NCI-H1105 treated with DMSO at 0.1 percent for 48 hours (cell line): ENCODE data around the gene TMEM52B.
"Not testable (repeated sequence)": the region's sequence is repeated elsewhere in the genome, so short reads cannot be mapped to it uniquely, and the experiment has no call there.

ENCODE experiments used
- DNase-seq: peaks from one replicate; lab custom pipeline; 2025; lab: John Stamatoyannopoulos, UW

Gene TMEM52B

DNA sequence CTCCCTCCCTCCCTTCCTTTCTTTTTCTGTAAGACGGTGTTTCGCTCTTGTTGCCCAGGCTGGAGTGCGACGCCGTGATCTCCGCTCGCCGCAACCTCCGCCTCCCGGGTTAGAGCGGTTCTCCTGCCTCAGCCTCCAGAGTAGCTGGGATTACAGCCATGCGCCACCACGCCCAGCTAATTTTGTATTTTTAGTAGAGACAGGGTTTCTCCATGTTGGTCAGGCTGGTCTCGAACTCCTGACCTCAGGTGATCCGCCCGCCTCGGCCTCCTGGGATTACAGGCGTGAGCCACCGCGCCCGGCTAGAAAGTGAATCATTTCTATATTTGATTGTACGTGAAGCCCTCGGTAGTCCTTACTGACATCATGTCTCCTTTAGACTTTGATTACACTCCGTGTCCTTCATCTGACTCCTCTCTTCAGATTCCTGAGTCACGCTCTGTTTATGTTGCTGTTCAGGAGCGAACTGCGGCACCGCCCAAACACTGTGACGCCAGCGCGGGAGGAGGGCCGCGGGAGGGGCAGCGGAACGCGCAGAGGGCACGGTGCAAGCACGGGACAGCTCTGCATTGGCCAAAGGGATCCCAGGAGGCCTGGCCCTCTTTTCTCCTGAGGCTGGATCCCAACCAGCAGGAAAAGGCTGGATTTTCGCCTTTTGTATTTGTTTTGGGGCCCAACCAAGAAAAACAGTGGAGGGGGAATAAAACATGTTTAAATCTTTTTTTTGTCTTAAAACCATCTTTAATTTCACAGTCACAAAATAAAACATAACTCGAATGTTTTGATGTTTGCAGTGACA lies 33.3 kb downstream of the TMEM52B start:
- peak; percentile 84 for DNase-seq

DNA sequence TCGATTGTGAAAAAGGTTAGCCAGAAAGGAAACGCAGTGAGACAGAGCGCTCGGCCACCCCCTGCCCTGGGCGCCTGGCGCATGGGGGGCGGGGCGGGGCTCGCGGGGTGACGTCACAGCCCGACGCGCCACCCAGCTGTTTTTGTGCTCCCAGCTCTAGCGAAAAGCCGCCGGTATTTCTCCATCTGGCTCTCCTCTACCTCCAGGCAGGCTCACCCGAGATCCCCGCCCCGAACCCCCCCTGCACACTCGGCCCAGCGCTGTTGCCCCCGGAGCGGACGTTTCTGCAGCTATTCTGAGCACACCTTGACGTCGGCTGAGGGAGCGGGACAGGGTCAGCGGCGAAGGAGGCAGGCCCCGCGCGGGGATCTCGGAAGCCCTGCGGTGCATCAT lies 33.9 kb downstream of the TMEM52B start, which contains the start of gene GABARAPL1:
GABARAPL1 (plus strand) TSS at position 139 of the 393 bp plus-strand sequence; CDS start at position 392, 253 bp downstream.
- DNase-seq = peak; percentile 66

GRCh38 chr12:10213168-10214135 lies 34.6 kb downstream of the TMEM52B start:
- DNase-seq = peak; percentile 67

DNA sequence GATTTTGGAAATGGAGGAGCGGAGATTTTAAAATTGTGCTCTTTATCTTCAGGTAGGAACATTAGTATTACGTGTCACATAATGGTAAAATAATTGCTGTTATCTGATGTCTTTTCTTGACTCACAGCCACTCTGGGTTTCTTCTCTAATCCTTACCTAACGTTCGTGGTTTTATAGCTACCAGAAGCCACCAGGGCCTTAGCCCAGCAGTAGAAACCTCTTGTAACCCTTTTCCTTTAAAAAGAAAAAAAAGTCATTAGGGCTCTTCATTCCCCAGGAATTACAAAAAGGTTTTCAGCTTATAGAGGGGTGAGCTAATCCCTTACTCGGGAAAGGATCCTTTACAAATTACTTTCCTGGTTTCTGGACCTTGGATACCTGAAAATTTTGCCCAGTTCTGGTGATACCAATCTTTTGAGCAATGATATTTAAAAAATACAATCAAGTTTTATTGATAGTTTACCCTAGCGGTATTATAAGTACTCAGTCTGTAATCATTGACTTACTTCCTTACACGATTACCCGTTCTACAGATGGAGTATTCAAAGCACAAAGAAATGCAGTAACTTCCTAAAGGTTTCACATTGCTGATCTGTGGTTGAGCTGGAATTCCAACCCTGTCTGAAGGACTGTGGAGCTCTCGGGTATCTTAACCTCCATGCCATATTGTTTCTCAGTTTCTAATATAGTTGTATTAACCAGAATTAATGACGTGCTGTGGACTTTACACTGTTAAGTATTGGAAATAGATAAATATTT lies 35.5 kb downstream of the TMEM52B start:
- DNase-seq = no peak

DNA sequence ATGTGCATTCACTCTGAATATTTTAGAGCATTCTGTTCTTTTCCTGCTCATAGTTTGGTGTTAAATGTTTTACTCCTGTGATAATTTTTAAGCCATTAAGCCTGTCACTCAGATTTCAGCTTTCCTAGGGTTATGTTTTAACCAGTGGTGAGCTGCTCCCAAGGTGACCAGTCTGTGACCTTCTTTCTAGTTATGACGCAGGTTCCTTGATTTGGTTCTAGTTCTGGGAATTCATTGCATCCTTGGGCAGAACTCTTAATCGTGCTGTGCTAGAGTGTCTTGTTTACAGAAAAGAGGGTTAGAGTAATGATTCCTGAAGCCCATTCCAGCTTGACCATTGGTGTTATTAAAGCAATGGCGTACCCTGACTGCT lies 36.0 kb downstream of the TMEM52B start:
- no peak for DNase-seq

GRCh38 chr12:10215436-10215835 lies 36.6 kb downstream of the TMEM52B start:
- no peak for DNase-seq

DNA sequence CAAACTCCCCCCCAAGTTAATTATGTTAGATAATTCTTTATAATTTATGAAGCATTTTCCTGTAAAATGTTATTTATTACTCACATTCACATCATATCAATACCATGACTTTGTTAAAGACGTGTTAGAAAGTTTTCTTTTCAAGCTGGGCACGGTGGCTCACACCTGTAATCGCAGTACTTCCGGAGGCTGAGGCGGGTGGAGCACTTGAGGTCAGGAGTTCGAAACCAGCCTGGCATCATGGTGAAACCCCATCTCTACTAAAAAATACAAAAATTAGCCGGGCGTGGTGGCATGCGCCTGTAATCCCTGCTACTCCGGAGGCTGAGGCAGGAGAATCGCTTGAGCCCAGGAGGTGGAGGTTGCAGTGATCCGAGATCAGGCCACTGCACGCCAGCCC lies 37.1 kb downstream of the TMEM52B start:
- DNase-seq = not testable (repeated sequence)

DNA sequence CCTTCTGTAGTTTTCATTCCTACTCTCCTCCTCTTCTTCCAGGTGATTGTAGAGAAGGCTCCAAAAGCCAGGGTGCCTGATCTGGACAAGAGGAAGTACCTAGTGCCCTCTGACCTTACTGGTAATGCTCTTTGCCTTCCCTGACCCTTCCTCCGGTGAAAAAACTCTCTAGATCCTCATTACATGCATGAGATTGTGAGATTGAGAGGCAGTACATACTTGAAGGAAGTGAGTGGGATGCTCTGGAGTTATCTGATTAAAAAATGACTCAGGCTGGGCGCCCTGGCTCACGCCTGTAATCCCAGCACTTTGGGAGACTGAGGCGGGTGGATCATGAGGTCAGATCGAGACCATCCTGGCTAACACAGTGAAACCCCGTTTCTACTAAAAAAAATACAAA lies 39.2 kb downstream of the TMEM52B start:
- no peak for DNase-seq

DNA sequence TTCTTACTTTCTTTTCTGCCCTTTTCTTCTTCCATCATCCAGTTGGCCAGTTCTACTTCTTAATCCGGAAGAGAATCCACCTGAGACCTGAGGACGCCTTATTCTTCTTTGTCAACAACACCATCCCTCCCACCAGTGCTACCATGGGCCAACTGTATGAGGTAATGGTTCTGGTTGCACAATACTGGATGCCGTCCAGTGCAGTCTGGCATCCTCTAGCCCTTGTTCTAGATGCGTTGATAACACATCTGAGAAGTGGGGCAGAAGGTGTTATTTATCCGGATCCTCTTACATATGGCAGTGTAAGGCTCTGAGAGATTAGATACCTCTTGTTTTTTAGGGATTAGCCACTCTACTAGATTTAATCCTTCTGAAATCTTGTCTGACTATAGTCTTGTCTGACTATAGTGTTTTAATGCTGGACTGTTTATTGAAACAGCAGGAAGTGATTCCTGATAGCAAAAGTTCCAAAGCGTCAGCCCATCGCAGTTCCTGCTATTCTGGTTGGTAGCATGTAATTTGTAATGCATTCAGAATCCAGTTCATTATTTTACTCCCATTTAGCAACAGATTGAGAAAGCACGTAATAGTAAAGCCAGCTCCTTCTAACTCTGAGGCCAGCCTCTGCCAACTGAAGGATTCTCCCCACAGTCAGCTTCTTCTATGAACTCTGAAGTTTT lies 41.7 kb downstream of the TMEM52B start:
- DNase-seq = no peak

- no peak for DNase-seq
Measured at GRCh38 chr12:10221846-10222245, 43.0 kb downstream of the TMEM52B start.

DNA sequence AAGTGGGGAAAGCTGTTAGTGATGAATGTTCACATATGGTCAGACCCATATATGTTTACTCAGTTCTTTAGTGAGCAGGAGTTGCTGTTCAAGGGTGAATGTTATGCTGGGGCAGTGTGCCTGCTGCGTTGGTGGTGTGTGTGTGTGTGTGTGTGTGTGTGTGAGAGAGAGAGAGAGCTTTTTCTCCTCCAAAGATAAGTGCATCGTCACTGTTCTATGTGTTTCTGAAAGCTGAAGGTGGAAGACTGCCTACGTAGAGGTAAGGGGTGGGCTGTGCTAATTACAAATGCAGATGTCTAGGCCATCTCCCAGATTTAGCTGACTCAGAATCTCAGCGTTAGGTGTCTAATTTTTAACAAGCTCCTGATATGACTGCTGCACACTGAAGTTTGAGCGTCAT lies 44.4 kb downstream of the TMEM52B start:
- no peak for DNase-seq

DNA sequence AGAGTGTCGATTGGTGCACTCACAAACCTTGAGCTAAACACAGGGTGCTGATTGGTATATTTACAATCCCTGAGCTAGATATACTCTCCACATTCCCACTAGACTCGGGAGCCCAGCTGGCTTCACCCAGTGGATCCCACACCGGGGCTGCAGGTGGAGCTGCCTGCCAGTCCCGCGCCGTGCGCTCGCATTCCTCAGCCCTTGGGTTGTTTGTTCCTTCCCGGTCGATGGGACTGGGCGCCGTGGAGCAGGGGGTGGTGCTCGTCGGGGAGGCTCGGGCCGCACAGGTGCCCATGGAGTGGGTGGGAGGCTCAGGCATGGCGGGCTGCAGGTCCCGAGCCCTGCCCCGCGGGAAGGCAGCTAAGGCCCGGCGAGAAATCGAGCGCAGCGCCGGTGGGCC lies 46.6 kb downstream of the TMEM52B start:
- DNase-seq = peak; percentile 18

DNA sequence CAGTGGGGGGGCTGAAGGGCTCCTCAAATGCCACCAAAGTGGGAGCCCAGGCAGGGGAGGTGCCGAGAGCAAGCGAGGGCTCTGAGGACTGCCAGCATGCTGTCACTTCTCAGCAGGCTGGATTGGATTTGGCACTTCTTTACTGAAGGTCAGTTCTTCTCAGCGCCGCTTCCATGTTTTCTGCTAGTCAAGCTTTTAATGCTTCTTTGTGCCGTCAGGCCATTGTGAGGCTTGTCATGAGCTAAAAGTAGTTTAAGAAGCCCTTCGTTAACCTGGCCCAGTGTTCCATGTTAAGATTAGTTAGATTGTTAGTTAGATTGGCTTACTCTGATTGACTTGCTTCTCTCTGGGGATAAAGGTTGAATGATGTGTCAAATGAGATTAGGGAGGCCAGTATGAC lies 47.3 kb downstream of the TMEM52B start:
- no peak for DNase-seq

DNA sequence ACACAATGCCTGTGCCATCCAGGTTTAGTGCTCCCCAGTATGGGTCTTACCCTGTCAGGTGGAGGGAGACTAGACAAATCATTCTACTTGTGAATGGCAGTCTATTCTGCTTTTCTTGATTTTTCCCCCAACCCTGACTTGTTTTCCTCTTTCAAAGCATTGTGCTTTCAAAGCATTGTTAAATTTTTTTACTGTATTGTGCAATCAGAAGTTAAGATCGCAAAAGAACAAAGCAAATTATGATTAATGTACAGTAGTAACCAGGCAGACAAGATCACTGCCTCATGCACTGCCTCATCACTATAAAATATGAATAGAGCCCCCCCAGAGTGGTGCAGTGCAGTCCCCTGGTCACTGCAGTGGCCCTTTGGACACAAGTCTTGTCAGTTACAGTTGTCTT lies 47.9 kb downstream of the TMEM52B start:
- no peak for DNase-seq

- DNase-seq = no peak
Measured at GRCh38 chr12:10227648-10228047, 48.8 kb downstream of the TMEM52B start.

- DNase-seq = no peak
Measured at GRCh38 chr12:10234562-10234961, 55.7 kb downstream of the TMEM52B start.

GRCh38 chr12:10235761-10236631 lies 57.2 kb downstream of the TMEM52B start:
- peak; percentile 48 for DNase-seq

DNA sequence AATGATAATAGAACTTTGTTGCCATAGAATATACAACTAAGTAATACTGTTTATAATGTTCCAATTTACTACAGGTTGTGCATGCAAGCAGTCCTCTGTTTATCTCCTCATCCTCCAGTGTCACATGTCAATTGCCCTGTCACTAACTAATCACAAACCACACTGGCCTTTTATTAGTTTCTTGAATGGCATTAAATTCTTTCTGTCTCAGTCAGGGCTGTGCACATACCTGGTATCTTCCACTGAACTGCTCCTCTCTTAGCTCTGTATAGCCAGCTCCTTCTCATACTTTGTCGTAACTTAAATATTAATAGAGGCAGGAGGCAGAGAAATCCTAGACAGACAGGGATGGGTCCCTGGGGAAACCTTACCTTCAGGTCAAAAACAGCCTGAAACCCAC lies 57.9 kb downstream of the TMEM52B start:
- no peak for DNase-seq

DNA sequence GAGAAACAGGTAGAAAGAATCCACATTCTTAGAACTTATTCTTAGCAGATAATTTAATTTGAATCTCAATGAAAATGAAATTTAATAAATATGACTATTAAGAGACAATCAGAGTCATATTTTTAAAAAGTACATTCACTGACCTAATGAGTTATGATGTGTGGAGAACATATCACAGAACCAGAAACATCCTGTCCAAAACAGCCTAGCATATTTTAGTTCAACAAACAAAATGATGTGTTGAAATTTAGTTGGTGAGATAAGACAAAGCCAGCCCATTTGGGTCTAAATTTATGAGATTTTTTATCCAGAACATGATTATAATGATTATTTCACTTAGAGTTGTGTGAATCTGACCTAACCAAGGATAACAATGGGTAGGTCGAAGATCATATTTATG lies 59.7 kb downstream of the TMEM52B start:
- DNase-seq = no peak

- no peak for DNase-seq
Measured at GRCh38 chr12:10241290-10241689, 62.5 kb downstream of the TMEM52B start.
